Ishikawa (cell line): ENCODE data around the gene ATP2B2.

Experiments
- CEBPB ChIP-seq: IDR thresholded peaks from 2 replicates; pipeline ENCODE4 v1.6.1; 2012
- CREB1 ChIP-seq: IDR thresholded peaks from 2 replicates; pipeline ENCODE4 v1.6.1; 2012; ENCODE audit warnings: low read depth
- EGR1 ChIP-seq: IDR thresholded peaks from 2 replicates; pipeline ENCODE4 v1.6.1; 2012
- EP300 ChIP-seq: IDR thresholded peaks from 2 replicates; pipeline ENCODE4 v1.6.1; 2012; ENCODE audit warnings: borderline replicate concordance
- FOXM1 ChIP-seq: IDR thresholded peaks from 2 replicates; pipeline ENCODE4 v1.6.1; 2012; ENCODE audit warnings: low read depth, borderline replicate concordance
- NFIC ChIP-seq: IDR thresholded peaks from 2 replicates; pipeline ENCODE4 v1.6.1; 2012
- RAD21 ChIP-seq: IDR thresholded peaks from 2 replicates; pipeline ENCODE4 v1.6.1; 2012; ENCODE audit warnings: low read depth
- TAF1 ChIP-seq: IDR thresholded peaks from 2 replicates; pipeline ENCODE4 v1.6.1; 2012; ENCODE audit warnings: low read depth, mild to moderate bottlenecking
- TCF12 ChIP-seq: IDR thresholded peaks from 2 replicates; pipeline ENCODE4 v1.6.1; 2012; ENCODE audit warnings: low read depth
- TEAD4 ChIP-seq: IDR thresholded peaks from 2 replicates; pipeline ENCODE4 v1.6.1; 2012
- YY1 ChIP-seq: IDR thresholded peaks from 2 replicates; pipeline ENCODE4 v1.6.1; 2012; ENCODE audit warnings: low read depth
- ZBTB7A ChIP-seq: IDR thresholded peaks from 2 replicates; pipeline ENCODE4 v1.6.1; 2012; ENCODE audit warnings: low read depth
- TF ChIP-seq, protein P1 (sequence below): IDR thresholded peaks from 2 replicates; pipeline ENCODE4 v1.6.1; 2012
- TF ChIP-seq, protein P2 (sequence below): IDR thresholded peaks from 2 replicates; pipeline ENCODE4 v1.6.1; 2012

Gene ATP2B2

DNA sequence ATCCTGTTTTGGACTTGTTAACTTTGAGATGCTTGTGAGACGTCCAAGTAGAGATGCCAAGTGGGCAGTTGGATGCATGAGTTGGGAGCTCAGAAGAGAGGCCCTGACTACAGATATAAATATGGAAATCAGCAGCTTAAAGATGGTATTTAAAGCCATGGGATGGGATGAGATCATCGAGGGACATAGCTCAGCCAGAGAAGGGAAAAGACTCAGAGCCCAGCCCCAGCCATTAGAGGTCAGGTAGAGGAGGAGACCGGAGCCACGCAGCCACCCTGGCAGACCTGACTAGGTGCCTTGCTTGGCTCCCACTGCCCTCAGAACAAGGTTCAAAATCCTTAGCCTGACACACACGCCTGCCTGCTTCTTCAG is 31.1 kb downstream of the ATP2B2 start:
- TF ChIP-seq EGR1 (no peak), FOXM1 (no peak), RAD21 (no peak), CREB1 (no peak), ZBTB7A (no peak), CEBPB (no peak), TCF12 (no peak), YY1 (no peak), TAF1 (no peak), EP300 (no peak), TEAD4 (no peak), NFIC (no peak)
- TF ChIP-seq, protein P1, sequence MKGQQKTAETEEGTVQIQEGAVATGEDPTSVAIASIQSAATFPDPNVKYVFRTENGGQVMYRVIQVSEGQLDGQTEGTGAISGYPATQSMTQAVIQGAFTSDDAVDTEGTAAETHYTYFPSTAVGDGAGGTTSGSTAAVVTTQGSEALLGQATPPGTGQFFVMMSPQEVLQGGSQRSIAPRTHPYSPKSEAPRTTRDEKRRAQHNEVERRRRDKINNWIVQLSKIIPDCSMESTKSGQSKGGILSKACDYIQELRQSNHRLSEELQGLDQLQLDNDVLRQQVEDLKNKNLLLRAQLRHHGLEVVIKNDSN = no peak
- TF ChIP-seq, protein P2, sequence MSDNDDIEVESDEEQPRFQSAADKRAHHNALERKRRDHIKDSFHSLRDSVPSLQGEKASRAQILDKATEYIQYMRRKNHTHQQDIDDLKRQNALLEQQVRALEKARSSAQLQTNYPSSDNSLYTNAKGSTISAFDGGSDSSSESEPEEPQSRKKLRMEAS = no peak

DNA sequence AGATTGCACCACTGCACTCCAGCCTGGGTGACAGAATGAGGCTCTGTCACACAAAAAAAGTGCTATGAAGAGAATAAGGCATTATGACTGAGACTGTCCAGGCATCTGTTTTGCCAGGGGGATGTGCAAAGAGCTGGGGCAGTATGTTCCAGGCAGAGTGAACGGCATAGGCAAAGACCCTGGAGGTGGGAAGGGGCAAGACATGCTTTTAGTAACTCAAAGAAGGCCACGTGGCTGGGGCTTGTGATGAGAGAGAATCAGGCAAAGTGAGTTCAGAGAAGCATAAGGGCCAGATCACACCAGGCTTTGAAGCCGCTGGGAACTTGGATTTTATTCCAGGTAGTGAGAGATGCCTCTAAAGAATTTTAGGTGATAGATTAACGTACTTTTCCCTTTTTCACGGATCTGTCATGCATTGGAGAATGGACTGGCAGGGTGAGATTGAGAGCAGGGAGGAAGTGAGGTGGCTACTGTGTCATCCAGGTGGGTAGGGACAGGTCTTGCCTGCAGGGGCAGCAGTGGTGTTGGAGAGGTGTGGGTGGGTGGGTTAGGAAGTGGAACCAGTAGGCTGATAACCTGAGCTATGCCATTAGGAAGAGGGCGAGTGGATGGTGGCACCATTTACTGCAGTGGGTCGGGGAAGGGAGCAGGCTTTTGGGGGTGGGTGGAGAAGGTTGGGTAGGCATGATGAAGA is 31.7 kb downstream of the ATP2B2 start:
- TF ChIP-seq YY1 (no peak), NFIC (0 out of 2 replicates have a peak, but pooled peaks have one; percentile 25)

DNA sequence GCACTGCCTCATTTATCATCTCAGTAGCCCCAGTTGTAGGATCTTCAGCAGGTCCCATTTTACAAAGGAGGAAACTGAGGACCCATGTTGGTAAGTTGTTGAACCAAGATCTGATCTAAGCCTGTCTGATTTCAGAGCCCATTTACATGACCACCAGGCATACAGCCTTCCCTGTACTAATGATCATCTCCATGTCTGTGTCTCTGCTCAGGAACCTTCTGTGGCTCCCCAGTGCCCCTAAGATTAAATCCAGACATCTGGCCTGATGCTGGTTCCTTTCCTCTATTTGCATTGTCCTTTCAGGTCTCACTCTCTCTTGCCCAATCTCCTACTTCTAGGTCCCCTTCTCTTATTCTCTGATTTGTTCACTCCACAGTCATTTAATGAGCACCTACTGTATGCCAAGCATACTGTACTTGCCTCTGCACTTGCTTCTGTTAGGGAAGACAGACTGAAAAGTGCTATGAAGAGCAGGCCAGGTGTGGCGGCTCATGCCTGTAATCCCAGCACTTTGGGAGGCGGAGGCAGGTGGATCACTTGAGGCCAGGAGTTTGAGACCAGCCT is 32.4 kb downstream of the ATP2B2 start:
- no peak for TF ChIP-seq CREB1
- TF ChIP-seq CEBPB = no peak
- TF ChIP-seq TAF1 = no peak
- no peak for TF ChIP-seq TCF12
- TF ChIP-seq TEAD4 = no peak
- TF ChIP-seq RAD21 = no peak
- TF ChIP-seq, protein P1 = no peak
- TF ChIP-seq ZBTB7A = no peak
- TF ChIP-seq EGR1 = no peak

DNA sequence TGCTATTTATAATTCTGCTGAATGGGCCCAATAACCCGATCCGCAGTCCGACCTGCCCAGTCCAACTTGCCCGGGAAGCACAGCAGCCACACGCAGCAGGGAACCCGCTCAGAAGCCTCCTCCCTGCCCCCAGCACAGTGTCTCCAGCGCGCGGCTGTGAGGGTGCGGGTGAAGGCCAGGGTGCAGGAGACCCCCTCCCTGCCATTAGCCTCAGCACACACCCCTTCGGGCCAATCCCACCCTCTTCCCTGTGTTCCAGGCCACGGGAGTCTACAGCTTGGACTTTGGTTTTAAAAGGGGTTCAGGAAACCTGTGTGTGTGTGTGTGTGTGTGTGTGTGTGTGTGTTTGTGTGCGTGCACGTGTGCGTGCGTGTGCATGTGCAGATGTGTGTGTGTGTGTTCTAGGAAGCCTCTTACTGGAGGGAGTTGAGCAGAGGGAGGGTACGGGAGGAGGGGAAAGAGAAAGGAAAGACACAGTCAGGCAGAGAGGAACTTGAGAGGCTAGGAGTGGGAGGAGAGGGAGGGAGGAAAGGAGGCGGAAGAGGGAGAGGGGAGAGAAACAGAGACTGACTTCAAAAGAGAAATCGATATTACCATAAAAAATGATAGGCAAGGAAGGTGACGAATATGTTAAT is 34.2 kb downstream of the ATP2B2 start:
- TF ChIP-seq YY1 = no peak
- no peak for TF ChIP-seq TCF12
- no peak for TF ChIP-seq EGR1
- TF ChIP-seq CEBPB = no peak
- no peak for TF ChIP-seq EP300
- TF ChIP-seq NFIC = no peak
- TF ChIP-seq, protein P1 = no peak

DNA sequence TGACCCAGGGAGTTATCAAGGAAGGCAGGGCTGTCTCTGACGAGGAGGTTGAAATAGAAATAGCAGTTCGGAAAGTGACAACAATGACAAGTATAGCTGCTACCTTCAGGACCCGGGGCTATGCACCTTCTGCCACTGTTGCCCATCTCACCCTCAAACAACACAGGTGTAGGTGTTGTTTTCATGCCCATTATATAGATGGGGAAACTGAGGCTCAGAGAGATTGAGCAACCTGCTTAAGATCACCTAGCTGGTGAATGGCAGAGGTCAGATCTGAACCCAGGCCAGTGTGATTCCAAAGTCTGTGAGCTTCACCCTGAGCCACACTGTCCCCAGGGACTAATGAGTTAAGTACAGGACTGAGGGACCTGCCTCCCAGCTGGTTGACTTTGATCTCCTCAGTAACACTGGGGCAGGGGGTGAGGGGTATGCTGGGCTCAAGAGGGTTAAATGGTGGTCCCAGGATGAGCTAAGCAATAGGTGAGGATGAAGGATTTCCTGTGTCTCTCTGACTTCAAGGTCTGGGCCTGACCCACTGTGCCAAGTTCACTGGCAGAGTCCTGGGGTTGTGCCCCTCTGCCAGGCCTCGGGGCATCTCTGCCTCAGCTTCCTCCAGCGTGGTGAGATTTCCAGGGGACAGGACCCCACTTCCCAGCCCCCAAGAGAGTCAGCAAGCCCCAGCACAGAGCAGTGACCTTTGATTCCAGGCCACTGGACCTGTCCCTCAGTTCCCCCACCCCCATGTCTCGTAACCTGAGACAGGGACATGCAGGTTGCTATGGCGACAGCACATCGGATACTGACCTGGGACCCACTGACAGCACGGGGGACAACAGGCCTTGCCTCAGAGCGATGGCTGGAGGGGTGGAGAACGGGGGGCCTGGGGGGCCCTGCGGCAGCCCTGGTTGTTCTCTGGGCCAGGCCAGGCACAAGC is 35.0 kb downstream of the ATP2B2 start:
- TF ChIP-seq EP300 = no peak
- no peak for TF ChIP-seq TAF1
- TF ChIP-seq, protein P1 = no peak
- TF ChIP-seq TEAD4 = no peak
- TF ChIP-seq, protein P2 = no peak
- TF ChIP-seq EGR1 = no peak

DNA sequence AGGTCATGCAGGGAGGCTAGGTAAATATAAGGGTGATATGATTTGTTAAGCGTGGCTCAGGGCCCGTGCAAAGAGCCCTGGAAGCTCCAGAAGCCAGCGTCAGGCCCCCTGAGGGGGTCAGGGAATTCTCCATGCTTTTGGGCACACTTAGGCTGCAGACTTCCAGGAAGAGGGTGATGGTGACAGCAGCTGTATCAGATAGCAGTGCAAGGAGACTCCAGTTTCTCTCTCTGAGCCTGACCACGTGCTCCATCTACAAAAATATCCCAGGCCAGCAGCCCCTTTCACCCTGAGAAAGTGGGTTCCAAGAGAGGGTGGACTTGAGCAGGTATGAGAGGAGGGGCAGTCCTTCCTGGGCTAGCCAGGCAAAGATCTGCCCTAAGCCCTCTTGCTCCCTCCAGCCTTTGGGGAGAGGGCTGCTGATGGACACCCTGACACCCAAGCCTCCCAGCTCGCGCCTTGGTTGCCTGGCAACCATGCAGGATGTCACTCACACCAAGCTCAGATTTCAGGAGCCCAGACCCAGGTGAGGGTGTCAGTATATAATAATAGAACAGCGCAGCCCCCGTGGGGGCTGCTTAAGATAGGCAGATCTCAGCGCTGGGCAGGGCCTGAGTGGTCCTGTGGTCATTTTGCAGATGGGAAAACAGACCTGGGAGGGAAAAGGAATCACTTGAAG is 35.8 kb downstream of the ATP2B2 start:
- TF ChIP-seq ZBTB7A = no peak

DNA sequence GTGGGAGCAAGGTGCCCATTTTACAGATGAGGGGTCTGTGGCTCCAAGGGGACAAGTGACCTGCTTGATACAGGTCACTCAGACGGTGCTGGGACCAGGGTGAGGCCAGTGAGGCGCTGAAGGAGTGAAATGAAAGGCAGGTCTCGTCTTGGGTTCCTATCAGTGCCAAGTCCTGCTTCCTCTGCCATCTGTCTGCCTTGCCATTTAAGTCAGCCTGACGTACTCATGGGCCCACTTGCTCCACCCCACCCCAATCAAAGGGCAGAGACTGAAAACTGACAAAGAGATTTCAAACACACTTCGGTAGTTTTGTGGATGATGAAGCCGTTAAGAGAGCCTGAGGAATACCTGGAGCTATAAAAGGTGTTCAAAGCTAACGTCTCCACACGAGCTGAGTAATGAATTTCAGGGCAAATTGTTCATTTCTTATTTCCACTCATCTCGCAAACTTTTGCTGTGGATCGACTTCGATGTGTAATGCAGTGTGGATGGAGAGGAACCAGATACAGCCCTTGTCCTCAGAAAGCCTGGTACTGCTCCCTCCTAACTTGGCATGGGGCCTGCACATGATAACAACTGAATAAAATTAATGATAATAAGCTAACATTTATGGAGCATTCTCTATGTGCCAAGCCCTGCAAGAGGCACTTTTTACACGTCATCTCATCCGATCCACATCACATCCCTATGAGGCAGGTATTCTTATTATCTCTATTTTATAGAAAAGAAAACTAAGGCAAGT is 36.6 kb downstream of the ATP2B2 start:
- TF ChIP-seq, protein P2 = no peak
- TF ChIP-seq, protein P1 = no peak
- no peak for TF ChIP-seq YY1
